ENCODE data around the gene HNRNPM.
"Not testable (repeated sequence)": the region's sequence is repeated elsewhere in the genome, so short reads cannot be mapped to it uniquely, and the experiment has no call there.

Gene HNRNPM

GRCh38 chr19:8425331-8425730 is 19.4 kb upstream of the HNRNPM start:
- DNase-seq (ENCODE audit: low read depth in 2 of 2) = not testable (repeated sequence)

- DNase-seq (ENCODE audit: low read depth in 2 of 2) = no peak
Observed at GRCh38 chr19:8426283-8426682, 18.5 kb upstream of the HNRNPM start.

- no peak for DNase-seq (ENCODE audit: low read depth in 2 of 2)
Observed at GRCh38 chr19:8429044-8429443, 15.7 kb upstream of the HNRNPM start.

- DNase-seq (ENCODE audit: low read depth in 2 of 2) = no peak
Observed at GRCh38 chr19:8429826-8430225, 14.9 kb upstream of the HNRNPM start.

GRCh38 chr19:8430650-8431049 is 14.1 kb upstream of the HNRNPM start:
- DNase-seq (ENCODE audit: low read depth in 2 of 2) = no peak

GRCh38 chr19:8438236-8438635 is 6.5 kb upstream of the HNRNPM start:
- no peak for DNase-seq (ENCODE audit: low read depth in 2 of 2)

- DNase-seq (ENCODE audit: low read depth in 2 of 2) = no peak
Observed at GRCh38 chr19:8441725-8442544, 2.8 kb upstream of the HNRNPM start.

GRCh38 chr19:8444140-8444676 is 567 bp upstream of the HNRNPM start:
- not testable (repeated sequence) for DNase-seq (ENCODE audit: low read depth in 2 of 2)

- DNase-seq (ENCODE audit: low read depth in 2 of 2) = peak in 1 of 2 donors; percentile 10
Observed at GRCh38 chr19:8445488-8446001, 770 bp downstream of the HNRNPM start.

GRCh38 chr19:8446061-8446709 is 1.4 kb downstream of the HNRNPM start:
- no peak for DNase-seq (ENCODE audit: low read depth in 2 of 2)

- DNase-seq (ENCODE audit: low read depth in 2 of 2) = no peak
Observed at GRCh38 chr19:8449830-8450229, 5.1 kb downstream of the HNRNPM start.

GRCh38 chr19:8451377-8451776 is 6.6 kb downstream of the HNRNPM start:
- DNase-seq (ENCODE audit: low read depth in 2 of 2) = no peak

GRCh38 chr19:8451885-8452284 is 7.1 kb downstream of the HNRNPM start:
- no peak for DNase-seq (ENCODE audit: low read depth in 2 of 2)

GRCh38 chr19:8452446-8453123 is 7.8 kb downstream of the HNRNPM start:
- DNase-seq (ENCODE audit: low read depth in 2 of 2) = no peak

GRCh38 chr19:8453616-8454015 is 8.8 kb downstream of the HNRNPM start:
- no peak for DNase-seq (ENCODE audit: low read depth in 2 of 2)

- DNase-seq (ENCODE audit: low read depth in 2 of 2) = no peak
Observed at GRCh38 chr19:8454218-8454617, 9.4 kb downstream of the HNRNPM start.

GRCh38 chr19:8455018-8455417 is 10.2 kb downstream of the HNRNPM start:
- DNase-seq (ENCODE audit: low read depth in 2 of 2) = no peak

- DNase-seq (ENCODE audit: low read depth in 2 of 2) = no peak
Observed at GRCh38 chr19:8456064-8456463, 11.3 kb downstream of the HNRNPM start.

- no peak for DNase-seq (ENCODE audit: low read depth in 2 of 2)
Observed at GRCh38 chr19:8457209-8457608, 12.4 kb downstream of the HNRNPM start.

- DNase-seq (ENCODE audit: low read depth in 2 of 2) = no peak
Observed at GRCh38 chr19:8457827-8458226, 13.1 kb downstream of the HNRNPM start.

- DNase-seq (ENCODE audit: low read depth in 2 of 2) = no peak
Observed at GRCh38 chr19:8458380-8458779, 13.6 kb downstream of the HNRNPM start.

- DNase-seq (ENCODE audit: low read depth in 2 of 2) = no peak
Observed at GRCh38 chr19:8459095-8459494, 14.3 kb downstream of the HNRNPM start.
